Measurements from ENCODE around the gene PDE10A.
"Not testable (repeated sequence)": the region's sequence is repeated elsewhere in the genome, so short reads cannot be mapped to it uniquely, and the experiment has no call there.

PDE10A gene

DNA sequence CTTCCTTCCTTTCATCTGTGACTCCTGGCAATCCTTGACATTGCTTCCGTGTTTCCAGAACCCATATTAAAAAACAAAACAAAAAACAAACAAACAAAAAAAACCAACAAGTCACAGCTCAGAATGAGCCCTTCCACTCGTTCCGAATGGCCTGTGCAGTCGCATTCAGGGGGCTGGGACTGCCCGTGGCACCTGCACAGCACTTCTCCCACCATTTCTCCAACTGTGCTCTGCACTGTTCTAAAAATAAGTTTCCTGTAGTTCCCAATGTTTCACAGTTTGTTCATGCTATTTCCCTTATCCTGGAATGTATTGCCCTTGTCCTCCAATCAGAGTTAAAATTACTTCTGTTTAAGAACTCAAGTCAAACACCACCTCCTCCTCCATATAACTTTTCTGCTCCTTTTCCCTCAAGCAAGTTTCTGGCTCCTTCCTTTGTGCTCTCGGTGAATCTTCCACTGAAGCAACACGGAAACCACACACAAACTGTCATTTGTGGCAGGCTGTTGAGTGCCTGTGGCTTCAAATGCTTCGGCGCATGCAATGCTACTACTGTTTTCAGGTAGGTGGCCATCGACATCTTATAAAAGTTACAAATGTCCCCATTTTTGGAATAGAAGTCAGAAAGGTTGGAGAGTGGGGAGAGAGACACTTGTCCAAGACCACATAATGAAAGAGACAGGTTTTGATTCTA, 57.7 kb downstream of the PDE10A start:
- H3K27me3 Mint-ChIP-seq: no peaks in the 10 kb centered on the region
- no peak overlapping the region for H3K27ac Mint-ChIP-seq
- H3K9me3 Mint-ChIP-seq: no peaks in the 10 kb centered on the region
- H3K4me3 Mint-ChIP-seq: no peak overlapping the region
- H3K4me1 Mint-ChIP-seq (ENCODE audit: low read depth): no peaks in the 10 kb centered on the region
- H3K36me3 Mint-ChIP-seq (ENCODE audit: low read depth): no peaks in the 10 kb centered on the region

DNA sequence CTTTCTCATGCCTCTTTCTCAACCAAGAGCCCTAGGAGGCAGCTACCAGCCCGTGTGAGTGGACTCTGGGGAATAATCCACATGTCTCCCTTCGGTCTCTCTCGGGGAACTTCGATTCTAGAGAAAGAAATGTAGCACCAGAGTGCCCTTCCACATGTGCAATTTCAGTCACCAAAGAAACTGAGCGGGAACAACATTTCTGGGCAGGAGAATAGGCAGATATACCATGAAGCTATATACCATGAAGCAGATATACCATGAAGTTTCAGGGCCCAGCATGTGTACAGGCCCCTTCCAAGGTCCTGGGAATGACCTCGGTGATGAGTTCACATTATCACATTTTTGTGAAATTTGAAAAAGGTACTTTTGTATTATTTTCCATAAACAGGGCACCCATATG, 60.8 kb downstream of the PDE10A start:
- Mint-ChIP-seq H3K4me3 (no peak overlapping the region), H3K9me3 (peaks cover 4% of the 10 kb centered on the region), H3K36me3 (ENCODE audit: low read depth) (no peaks in the 10 kb centered on the region), H3K27me3 (no peaks in the 10 kb centered on the region), H3K27ac (no peak overlapping the region), H3K4me1 (ENCODE audit: low read depth) (no peaks in the 10 kb centered on the region)

DNA sequence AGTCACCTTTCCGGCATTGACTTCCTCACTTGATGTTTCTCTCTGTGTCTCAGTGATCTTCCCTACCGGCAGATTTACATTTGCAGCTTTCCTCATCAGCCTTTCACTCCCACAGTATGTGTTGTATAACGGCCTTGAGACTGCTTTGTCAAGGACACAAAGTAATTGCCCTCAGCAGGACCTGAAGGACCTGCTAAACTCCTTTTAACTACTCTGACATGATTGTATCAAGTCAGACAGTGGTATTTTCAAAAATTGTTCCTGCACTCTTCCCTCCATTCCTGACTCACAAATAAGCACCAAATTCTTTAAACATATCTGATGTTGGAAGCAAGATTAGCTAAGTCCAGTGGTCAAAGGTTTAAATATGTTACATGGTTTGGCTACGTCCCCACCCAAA, 62.4 kb downstream of the PDE10A start:
- no peaks in the 10 kb centered on the region for H3K27me3 Mint-ChIP-seq
- H3K4me3 Mint-ChIP-seq: no peak overlapping the region
- no peaks in the 10 kb centered on the region for H3K4me1 Mint-ChIP-seq (ENCODE audit: low read depth)
- H3K36me3 Mint-ChIP-seq (ENCODE audit: low read depth): no peaks in the 10 kb centered on the region
- peaks cover 7% of the 10 kb centered on the region for H3K9me3 Mint-ChIP-seq
- no peak overlapping the region for H3K27ac Mint-ChIP-seq

DNA sequence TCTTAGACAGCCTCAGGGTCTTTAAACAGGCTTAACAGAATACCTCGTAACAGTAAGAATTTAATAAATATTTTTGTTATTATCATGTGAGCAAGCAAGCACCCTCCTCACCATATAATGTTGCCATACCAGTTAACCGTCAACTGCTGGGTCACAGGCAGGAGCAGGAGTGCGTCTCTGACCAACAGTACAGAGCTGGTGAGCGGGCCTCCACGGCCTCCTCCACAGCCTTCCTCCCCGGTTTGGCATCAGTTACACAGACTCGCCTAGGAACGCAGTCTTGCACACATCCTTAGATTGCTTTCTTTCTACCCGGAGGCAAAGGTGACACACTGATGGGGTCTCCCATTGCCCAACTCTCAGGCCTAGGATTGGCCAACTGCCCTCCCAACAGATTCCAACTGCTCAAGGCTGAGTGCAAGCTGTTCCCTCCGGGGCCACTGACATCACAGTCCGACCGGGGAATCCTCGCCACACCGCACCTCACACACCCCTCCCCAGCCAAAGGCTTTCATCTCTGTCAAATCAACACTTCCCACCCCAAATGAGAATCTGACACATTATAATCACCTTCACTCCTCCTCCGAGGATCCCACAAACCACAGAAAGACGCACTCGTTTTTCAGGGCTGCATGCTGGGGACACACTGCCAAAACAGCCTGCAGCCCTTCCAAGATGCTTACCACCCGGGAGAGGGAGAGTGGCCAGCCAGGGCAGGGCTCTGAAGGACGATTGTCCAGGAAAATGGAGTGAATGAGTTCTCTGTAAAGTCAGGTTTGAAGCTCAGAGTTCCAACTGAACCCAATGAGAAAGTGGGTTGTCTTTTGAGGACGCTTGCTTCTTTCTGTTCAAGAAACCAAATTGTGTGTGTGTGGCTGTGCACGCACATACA, 63.2 kb downstream of the PDE10A start:
- Mint-ChIP-seq H3K27me3 (no peaks in the 10 kb centered on the region), H3K27ac (no peak overlapping the region), H3K4me3 (no peak overlapping the region), H3K36me3 (ENCODE audit: low read depth) (no peaks in the 10 kb centered on the region), H3K9me3 (peaks cover 7% of the 10 kb centered on the region), H3K4me1 (ENCODE audit: low read depth) (no peaks in the 10 kb centered on the region)

DNA sequence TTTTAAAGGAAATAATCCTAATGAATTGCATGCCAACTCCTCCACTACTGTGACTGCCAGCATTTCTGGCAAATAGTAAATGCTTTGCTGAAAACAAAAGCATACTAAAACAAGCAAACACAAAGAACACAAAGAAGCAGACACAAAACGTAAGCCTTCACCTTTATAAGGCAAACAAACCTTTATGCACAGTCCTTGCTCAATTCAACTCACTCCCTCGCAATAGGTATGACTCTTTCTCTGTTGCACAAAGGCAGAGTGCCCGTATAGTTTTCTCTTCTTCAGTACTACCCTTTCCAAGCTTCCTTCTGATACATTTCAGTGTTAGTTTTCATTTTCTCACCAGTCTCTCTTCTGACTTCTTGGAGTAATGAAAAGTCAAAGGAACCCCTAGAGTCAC, 63.9 kb downstream of the PDE10A start:
- Mint-ChIP-seq H3K27ac (no peak overlapping the region), H3K4me1 (ENCODE audit: low read depth) (no peaks in the 10 kb centered on the region), H3K9me3 (peaks cover 7% of the 10 kb centered on the region), H3K4me3 (no peak overlapping the region), H3K36me3 (ENCODE audit: low read depth) (no peaks in the 10 kb centered on the region), H3K27me3 (no peaks in the 10 kb centered on the region)

DNA sequence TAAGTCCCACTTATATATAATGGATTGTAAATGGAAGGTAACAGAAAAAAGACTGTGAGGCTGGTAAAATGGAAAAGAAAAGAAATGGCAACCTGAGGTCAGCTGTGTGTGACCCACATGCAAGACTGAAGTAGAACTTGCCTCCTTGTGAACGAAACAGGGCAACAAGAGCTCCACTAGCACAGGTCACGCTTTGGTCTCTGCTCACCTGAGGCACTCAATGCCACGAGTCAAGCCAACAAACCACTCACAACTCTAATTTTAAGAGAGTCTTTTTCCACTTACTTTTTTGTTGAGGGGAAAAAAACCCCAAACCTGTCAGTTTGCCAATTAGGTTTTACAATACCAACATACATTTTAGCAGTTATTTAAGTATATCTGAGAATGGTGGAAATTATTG, 65.2 kb downstream of the PDE10A start:
- no peak overlapping the region for H3K4me3 Mint-ChIP-seq
- no peaks in the 10 kb centered on the region for H3K27me3 Mint-ChIP-seq
- no peaks in the 10 kb centered on the region for H3K4me1 Mint-ChIP-seq (ENCODE audit: low read depth)
- H3K36me3 Mint-ChIP-seq (ENCODE audit: low read depth): no peaks in the 10 kb centered on the region
- no peak overlapping the region for H3K27ac Mint-ChIP-seq
- H3K9me3 Mint-ChIP-seq: peaks cover 7% of the 10 kb centered on the region

DNA sequence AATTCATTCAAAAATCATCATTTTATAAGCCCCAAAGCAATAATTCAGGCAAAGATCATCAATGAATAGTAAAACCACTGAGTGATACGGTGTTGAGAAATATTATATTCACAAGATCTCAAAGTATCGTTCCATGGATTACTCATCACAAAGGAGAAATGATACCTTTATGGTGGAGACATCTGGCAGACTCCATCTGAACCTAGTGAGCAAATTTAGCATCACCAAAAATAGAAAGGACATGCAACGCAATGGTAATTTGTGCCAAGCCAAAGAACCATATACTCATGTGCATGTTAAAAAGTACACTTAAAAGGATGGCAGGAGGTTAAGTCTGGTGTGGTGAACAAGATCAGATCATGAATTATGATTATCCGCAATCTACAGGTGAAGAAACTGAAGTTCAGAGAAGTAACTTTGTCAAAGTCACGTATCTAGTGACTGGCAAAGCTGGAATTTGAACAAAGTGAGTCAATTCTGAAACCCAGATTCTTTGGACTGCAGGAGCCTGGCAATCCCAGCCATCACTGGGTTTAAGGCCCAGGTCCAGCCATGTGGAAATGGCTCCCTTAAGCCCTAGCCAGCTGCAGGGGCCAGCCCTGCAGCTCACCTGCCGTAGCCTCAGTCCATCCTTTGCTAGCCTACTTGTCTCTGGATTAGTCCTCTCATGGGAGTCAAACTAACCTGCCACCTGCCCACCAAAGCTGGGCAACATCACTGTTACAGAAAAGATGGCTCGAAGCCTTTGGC, 68.3 kb downstream of the PDE10A start:
- no peaks in the 10 kb centered on the region for H3K4me1 Mint-ChIP-seq (ENCODE audit: low read depth)
- H3K4me3 Mint-ChIP-seq: no peak overlapping the region
- H3K27ac Mint-ChIP-seq: no peak overlapping the region
- H3K27me3 Mint-ChIP-seq: no peaks in the 10 kb centered on the region
- no peaks in the 10 kb centered on the region for H3K36me3 Mint-ChIP-seq (ENCODE audit: low read depth)
- H3K9me3 Mint-ChIP-seq: peaks cover 11% of the 10 kb centered on the region

DNA sequence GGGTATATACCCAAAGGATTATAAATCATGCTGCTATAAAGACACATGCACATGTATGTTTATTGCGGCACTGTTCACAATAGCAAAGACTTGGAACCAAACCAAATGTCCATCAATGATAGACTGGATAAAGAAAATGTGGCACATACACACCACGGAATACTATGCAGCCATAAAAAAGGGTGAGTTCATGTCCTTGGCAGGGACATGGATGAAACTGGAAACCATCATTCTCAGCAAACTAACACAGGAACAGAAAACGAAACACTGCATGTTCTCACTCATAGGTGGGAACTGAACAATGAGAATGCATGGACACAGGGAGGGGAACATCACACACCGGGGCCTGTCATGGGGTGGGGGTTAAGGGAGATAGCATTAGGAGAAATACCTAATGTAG, 70.1 kb downstream of the PDE10A start:
- not testable (repeated sequence) for H3K36me3 Mint-ChIP-seq (ENCODE audit: low read depth); H3K27ac Mint-ChIP-seq; H3K4me1 Mint-ChIP-seq (ENCODE audit: low read depth); H3K27me3 Mint-ChIP-seq; H3K4me3 Mint-ChIP-seq
- peaks cover 14% of the 10 kb centered on the region for H3K9me3 Mint-ChIP-seq

DNA sequence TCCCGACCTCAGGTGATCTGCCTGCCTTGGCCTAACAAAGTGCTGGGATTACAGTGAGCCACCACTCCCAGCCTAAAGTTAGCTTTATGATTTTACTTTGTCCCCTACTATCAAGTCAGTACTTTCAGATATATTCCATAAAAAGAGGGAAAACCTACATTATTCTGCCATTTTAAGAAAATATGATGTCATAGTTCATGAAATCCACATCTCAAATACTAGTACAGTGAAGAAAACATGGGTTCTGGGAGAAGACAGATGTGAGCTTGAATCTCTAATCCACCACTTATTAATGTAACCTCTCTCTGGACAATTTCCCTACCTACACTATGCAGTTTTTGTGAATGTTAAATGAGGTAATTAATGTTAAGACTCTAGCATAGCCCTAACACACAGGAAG, 74.5 kb downstream of the PDE10A start:
- Mint-ChIP-seq H3K9me3 (peaks cover 11% of the 10 kb centered on the region), H3K36me3 (ENCODE audit: low read depth) (no peaks in the 10 kb centered on the region)

DNA sequence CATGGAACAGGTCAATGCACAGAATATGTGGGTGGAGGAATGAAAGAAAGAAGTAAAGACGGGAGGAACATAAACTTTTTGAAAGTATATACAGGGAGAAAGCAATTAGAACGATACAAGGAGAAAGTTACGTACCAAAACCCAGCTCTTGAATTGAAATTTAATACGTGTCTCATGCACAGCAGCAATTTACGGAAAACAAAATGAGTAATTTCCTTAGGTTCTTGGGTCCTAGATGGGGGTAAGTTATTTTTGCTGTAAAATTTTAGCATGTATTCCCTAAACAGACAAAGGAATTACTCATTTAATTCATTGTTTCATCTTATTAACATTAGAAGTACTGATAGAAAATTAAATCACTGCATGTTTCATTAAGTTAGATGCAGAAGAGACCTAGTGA, 75.8 kb downstream of the PDE10A start:
- no peaks in the 10 kb centered on the region for H3K27me3 Mint-ChIP-seq
- no peak overlapping the region for H3K4me3 Mint-ChIP-seq
- H3K9me3 Mint-ChIP-seq: peaks cover 11% of the 10 kb centered on the region
- no peaks in the 10 kb centered on the region for H3K4me1 Mint-ChIP-seq (ENCODE audit: low read depth)
- H3K27ac Mint-ChIP-seq: no peak overlapping the region
- H3K36me3 Mint-ChIP-seq (ENCODE audit: low read depth): no peaks in the 10 kb centered on the region

More for the DNA sequence above, 74.5 kb downstream of the PDE10A start:
- no peak overlapping the region for H3K27ac Mint-ChIP-seq
- no peaks in the 10 kb centered on the region for H3K27me3 Mint-ChIP-seq
- no peak overlapping the region for H3K4me3 Mint-ChIP-seq
- no peaks in the 10 kb centered on the region for H3K4me1 Mint-ChIP-seq (ENCODE audit: low read depth)

DNA sequence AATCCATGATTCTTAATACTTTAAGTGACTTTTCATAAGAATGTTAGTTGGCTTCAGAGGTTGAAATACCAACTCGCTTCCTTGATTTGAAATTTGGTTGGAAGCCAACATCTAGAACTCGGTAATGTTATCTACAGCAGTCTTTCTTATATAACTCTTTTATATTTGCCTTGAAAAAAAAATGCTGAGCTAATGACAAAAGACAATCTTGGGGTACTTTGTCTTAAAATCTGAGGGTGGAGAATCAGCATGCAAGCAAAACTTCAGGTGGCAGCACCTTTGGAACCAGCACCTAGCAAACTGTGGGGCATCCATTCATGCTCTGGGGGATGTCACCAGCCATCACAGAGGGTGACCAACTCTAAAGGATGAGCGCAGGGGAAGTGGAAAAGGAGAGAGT, 76.3 kb downstream of the PDE10A start:
- Mint-ChIP-seq H3K27me3 (no peaks in the 10 kb centered on the region), H3K4me1 (ENCODE audit: low read depth) (no peaks in the 10 kb centered on the region), H3K27ac (no peak overlapping the region), H3K9me3 (peaks cover 11% of the 10 kb centered on the region), H3K4me3 (no peak overlapping the region), H3K36me3 (ENCODE audit: low read depth) (no peaks in the 10 kb centered on the region)

DNA sequence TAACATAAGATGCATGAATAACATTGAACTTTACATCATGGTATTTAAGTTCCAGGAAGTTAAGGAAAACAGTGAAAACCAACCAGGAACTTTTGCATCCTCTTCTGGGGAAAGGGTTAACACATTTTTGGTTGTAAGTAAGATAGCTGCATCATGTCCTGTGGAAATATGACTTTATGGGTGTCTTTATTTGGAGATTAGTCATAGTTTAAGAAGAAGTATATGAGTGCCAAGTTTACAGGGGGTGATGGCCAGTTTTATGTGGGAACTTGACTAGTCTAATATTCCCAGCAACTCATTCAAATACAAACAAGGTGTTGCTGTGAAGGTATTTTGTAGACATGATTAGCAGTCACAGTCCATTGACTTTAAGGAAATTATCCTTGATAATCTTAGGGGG, 78.0 kb downstream of the PDE10A start:
- no peaks in the 10 kb centered on the region for H3K36me3 Mint-ChIP-seq (ENCODE audit: low read depth)
- peaks cover 7% of the 10 kb centered on the region for H3K9me3 Mint-ChIP-seq
- no peaks in the 10 kb centered on the region for H3K27me3 Mint-ChIP-seq
- H3K27ac Mint-ChIP-seq: no peak overlapping the region
- no peak overlapping the region for H3K4me3 Mint-ChIP-seq
- H3K4me1 Mint-ChIP-seq (ENCODE audit: low read depth): no peaks in the 10 kb centered on the region

DNA sequence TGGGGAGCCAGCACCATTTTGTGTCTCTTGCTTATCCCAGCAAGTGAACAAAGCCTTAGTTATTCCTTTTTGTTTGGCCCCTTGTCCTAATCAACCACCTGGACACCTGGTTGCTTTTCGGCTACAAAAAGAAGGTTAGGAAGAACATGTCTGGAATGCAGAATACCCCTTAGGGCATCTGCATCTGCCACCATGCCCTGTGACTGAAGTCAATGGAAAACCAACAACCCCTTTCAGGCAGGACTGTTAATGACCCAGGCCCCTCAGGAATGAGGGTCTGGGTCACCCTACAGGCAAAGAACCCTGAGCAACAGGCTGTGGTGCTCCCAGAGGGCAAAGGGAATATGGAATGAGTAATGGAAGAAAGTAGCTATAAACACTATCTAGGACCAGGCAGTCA, 78.5 kb downstream of the PDE10A start:
- peaks cover 4% of the 10 kb centered on the region for H3K9me3 Mint-ChIP-seq
- H3K4me3 Mint-ChIP-seq: no peak overlapping the region
- H3K36me3 Mint-ChIP-seq (ENCODE audit: low read depth): no peaks in the 10 kb centered on the region
- H3K4me1 Mint-ChIP-seq (ENCODE audit: low read depth): no peaks in the 10 kb centered on the region
- no peaks in the 10 kb centered on the region for H3K27me3 Mint-ChIP-seq
- no peak overlapping the region for H3K27ac Mint-ChIP-seq

DNA sequence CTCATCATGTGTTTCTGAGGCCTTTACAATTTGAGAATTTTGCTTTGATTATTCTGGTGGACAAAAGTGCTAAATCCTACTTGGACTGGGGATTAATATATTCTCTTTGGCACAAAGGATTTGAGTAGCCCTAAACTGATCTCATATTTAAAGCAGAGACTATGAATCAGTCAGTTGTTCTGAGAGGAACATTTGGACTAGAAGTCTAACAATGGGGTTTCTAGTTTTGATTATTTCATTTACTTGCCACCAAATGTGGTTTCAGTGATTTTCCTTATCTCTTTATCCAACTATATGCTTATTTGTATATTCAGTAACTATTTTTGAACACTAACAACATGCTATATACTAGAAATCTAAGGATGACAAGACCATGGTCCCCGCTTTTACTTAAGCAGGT, 81.4 kb downstream of the PDE10A start:
- Mint-ChIP-seq H3K4me1 (ENCODE audit: low read depth) (no peaks in the 10 kb centered on the region), H3K27ac (no peak overlapping the region), H3K27me3 (no peaks in the 10 kb centered on the region), H3K4me3 (no peak overlapping the region), H3K36me3 (ENCODE audit: low read depth) (no peaks in the 10 kb centered on the region), H3K9me3 (no peaks in the 10 kb centered on the region)

DNA sequence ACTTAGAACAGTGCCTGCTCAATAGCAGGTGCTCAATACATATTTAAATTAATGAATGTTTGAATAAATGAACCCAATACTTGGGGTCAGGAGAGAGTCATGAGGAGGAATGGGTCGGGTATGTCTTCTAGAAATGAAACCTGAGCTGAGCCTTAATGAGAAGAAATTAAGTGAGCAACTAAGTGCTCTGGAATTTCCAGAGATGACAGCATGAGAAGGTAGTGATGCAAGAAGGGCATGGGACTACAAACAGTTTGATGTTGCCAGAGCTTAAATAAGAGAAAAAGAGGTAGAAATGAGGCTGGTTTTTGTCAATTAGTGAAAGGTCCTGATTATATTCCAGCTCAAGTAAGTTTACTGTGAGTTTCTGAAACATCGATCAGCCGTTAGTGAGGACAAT, 82.9 kb downstream of the PDE10A start:
- H3K4me3 Mint-ChIP-seq: no peak overlapping the region
- no peak overlapping the region for H3K27ac Mint-ChIP-seq
- no peaks in the 10 kb centered on the region for H3K4me1 Mint-ChIP-seq (ENCODE audit: low read depth)
- no peaks in the 10 kb centered on the region for H3K9me3 Mint-ChIP-seq
- no peaks in the 10 kb centered on the region for H3K36me3 Mint-ChIP-seq (ENCODE audit: low read depth)
- no peaks in the 10 kb centered on the region for H3K27me3 Mint-ChIP-seq
